GM18517 (cell line): Measurements from ENCODE around the gene DOCK8.

ENCODE experiments used
- ATAC-seq: cut with Tn5 transposase; IDR thresholded peaks from one replicate; pipeline ENCODE4 v1.9.1; 2021; ENCODE audit warnings: mild to moderate bottlenecking, moderate library complexity; ENCODE audit not compliant: unreplicated experiment

DOCK8 gene

GRCh38 chr9:354453-354852, 139.8 kb downstream of the DOCK8 start:
- no peak for ATAC-seq

DNA sequence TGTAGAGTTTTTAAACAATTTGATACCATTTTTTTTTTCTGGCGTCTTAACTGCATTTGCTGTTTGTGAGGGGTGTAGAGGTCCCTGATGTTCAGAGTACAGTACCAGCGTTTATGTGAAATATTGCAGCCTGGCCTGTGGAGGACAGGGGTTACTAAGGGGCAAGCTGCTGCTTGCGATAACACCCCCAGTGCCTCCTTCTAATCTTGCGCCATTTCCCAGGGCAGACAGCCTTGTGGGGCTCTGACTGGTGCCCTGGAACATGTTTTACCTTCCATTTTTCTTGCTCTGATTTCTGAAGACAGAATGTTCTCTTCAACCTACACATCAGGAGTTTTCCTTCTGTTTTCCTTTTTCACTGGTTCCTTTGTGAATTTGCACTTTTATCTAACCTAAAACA, 142.9 kb downstream of the DOCK8 start:
- ATAC-seq, result no peak

DNA sequence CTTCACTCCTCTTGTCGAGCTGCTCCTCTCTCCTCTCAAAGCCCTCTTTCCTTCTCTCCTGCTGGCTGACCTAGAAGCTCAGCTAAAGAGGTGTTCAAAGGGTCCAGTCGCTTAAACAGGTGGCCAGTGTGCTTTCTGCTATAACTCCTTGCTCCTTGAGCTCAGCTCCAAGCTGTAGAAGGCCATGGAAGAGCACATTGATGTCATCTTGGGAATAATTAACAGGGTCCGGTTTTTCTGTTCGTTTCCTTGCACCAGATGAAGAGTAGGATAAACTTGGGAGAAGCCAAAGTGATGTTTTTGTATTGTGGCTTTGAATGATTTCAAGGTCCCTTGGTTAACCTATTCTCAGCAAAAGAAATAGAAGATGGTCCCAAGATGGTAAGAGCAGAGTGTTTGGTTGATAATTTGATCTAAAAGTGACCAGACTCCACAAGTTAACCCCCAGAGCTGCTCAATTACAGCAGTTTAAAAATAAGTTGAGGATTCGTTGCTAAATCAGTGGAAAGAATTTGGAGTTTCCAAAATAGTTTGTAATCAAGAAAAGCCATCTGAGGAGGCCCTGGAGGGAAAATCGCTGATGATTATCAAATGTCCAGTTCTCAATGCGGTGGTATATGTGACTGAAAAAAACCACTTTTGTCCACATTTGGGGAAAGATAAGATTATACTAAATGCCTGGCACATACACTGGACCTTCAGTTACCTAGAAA, 148.1 kb downstream of the DOCK8 start:
- no peak for ATAC-seq

DNA sequence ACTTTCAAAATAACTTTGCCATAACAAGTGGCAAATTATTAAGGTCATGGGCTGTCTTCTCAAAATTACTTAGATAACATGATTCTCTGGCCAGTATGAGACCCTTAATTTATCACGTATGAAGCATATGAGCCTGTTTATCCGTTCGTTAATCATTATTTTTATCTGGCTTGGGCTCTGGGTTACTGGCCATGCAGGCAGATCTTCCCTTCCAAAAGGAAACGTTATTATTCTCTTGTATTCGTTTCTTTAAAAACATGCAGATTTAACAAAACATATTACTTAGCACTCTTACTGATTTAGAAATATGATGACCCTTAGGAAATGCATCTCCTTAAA, 148.6 kb downstream of the DOCK8 start:
- ATAC-seq, result no peak

DNA sequence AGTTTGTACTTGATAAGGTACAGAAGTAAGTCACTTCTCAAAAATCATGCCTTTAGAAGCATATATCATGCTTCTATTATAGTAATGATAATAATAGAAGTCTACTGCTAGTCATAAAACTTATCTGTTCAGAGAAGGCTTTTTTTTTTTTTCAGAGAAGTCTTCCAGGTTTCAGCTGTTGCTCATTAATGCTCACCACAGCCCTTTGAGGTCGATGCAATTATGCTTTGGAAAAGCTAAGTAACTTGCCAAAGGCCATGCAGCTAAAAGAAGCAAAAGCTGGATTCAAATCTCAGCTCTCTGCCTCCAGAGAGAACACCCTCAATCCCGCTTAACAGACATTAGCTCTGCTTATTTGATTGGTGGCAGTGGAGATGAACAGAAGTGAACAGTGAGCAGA, 150.8 kb downstream of the DOCK8 start:
- no peak for ATAC-seq

GRCh38 chr9:366620-367019, 152.0 kb downstream of the DOCK8 start:
- ATAC-seq, result no peak

- ATAC-seq, result no peak
These were observed 155.4 kb downstream of the DOCK8 start for GRCh38 chr9:370086-370485.

- ATAC-seq, result no peak
These were observed 156.7 kb downstream of the DOCK8 start for GRCh38 chr9:371349-371748.

GRCh38 chr9:372128-372527, 157.5 kb downstream of the DOCK8 start:
- ATAC-seq, result no peak

DNA sequence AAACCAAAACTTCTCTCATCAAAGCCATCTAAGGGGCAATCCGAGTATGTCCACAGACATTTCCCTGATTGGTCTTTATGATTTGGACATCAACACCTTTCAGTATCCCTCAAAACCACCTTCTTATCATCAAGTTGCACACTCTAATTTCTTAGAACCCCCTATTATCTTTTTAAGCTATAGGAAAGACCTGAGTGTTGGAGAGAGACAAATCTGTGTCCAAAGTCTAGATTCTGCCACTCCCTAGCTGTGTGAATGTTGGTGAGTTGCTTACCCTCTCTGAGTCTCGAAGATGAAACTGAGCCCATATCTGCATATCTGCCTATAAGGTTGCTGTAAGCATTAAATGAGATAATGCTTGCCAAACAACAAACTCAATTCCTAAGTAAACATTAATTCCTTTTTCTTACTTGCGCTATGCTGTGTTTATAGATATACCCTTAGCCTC, 159.1 kb downstream of the DOCK8 start:
- ATAC-seq, result no peak

DNA sequence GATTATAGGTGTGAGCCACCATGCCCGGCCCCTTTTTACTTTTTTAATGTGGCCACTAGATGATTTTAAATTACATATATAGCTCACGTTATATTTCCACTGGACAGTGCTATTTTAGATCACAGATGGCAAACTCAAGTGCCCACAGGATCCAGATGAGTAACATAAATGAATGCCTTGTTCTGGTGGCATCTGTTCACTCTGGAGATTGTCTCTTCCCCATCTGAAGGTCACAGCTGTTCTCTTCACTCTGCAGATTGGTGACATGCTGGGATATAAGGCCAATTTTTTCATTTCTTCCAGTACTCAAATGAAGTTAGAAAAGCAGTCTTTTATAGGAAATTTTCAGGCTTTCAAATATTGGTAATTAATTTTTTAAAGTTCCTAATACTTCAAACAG, 160.1 kb downstream of the DOCK8 start:
- ATAC-seq, result no peak

- no peak for ATAC-seq
These were observed 161.4 kb downstream of the DOCK8 start for GRCh38 chr9:376115-376514.

DNA sequence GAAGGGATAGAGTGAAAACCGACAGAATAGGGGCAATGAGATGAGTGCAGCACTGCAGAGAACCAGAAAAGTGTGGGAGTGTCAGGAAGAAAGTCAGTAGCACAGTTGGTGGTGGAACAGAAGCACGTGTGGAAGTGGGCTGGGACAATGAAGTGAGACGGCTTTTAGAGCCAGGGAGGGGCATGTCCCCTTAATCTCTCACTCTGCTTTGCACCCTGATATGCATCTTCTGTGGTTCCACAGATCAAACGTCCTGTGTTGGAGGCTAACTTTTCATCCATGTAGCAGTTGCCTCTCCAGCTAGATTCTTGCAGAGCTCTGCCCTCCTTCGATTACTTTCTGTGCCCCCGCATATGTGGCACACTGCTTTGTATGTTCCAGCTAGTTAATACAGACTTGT, 163.6 kb downstream of the DOCK8 start:
- no peak for ATAC-seq

GRCh38 chr9:382383-382782, 167.7 kb downstream of the DOCK8 start:
- ATAC-seq, result no peak

DNA sequence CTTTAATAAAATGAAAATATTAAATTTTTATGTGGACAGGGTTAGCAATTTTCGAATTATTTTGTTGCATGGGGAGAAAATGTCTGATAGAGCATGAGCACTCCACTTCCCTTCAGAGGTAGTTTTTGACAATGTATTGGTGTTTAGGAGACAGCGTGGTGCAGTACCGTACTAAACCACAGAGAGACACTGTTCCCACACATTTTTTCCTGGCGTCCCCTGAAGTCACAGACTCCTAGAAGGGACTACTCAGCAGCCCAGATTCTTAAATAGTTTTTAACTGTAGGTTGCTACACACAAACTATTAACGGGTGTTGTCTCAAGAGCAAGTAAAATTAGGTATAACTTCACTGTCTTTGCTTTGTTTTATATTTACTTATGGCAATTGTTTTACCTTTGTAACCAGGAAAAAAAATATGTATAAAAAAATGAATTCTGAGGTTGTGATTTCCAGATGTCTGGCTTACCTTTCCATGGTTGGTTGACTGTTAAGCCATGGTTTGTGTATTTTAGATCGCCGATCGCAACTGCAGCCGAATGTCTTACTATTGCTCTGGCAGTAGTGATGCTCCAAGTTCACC, 171.2 kb downstream of the DOCK8 start:
- no peak for ATAC-seq

- no peak for ATAC-seq
These were observed 174.5 kb downstream of the DOCK8 start for GRCh38 chr9:389159-389558.

DNA sequence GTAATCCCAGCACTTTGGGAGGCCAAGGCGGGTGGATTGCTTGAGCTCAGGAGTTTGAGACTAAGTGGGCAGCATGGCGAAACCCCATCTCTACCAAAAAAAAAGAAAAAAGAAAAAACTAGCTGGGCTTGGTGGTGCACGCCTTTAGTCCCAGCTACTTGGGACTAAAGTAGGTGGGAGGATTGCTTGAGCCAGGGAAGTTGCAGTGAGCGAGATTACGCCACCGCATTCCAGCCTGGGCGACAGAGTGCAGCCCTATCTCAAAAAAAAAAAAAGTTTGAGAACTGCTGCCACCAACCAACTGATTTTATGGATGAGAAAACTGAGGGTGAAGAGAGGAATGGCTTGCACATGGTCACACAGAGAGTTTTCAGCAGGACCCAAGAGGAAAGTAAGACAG, 175.1 kb downstream of the DOCK8 start:
- ATAC-seq, result no peak

DNA sequence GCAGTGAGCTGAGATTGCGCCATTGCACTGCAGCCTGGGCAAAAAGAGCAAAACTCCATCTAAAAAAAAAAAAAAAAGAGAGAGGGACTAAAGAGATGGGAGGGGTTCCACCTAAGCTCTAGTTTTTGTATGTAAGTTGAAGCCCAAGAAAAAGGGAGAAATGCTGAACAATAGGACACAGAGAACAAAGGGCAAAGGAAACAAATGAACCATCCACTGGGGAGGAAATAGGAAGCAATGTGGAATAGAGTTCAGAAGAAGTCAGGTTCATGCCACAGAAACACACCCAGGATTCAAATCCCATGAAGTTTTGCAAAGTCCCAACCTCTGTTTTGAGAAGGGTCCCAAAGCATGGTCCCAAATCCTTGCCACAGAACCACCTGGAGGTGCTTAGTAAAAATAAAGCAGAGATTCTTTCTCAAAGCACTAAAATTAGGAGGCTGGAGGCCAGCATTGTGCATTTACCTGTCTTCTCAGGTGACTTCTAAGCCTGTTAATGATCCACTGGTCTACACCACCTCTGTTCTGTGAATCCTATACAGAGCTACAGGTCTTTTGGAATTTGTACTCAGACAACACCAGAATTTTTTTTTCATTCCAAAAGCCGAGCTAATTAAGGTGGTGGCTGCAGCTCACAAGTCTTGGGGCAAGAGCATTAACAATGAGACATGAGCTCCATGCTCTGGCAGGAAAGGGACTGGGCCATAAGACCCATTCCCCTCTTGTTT, 177.6 kb downstream of the DOCK8 start:
- no peak for ATAC-seq

- no peak for ATAC-seq
These were observed 179.8 kb downstream of the DOCK8 start for GRCh38 chr9:394347-395052.

- no peak for ATAC-seq
These were observed 181.7 kb downstream of the DOCK8 start for GRCh38 chr9:396396-396795.

GRCh38 chr9:398085-398484, 183.4 kb downstream of the DOCK8 start:
- no peak for ATAC-seq

- no peak for ATAC-seq
These were observed 186.6 kb downstream of the DOCK8 start for GRCh38 chr9:401223-401622.
